ENCODE data around the gene PPFIA3.

PPFIA3 gene

DNA sequence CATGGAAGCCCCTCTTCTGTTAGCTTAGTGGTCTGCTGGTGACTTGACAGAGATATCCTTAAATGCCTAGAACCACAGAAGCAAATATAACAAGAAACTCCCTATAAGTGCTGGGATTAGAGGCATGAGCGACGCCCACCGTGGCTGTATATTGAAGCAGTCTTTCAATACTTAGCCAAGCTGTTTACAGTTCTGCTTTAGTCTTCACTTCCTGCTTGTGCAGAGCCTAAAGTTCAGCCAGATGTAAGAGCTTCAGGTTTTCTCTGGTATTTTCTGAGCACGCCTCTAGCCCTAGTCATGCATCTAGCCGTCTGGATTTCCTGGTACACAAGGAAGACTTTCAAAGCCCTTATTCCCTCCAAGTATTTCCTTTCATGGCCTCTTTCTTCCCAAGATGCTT lies 66.8 kb downstream of the PPFIA3 start:
- Mint-ChIP-seq H3K27me3 (ENCODE audit: low read depth) (no peaks in the 10 kb centered on the region), H3K4me3 (no peak overlapping the region), H3K27ac (no peak overlapping the region), H3K9me3 (peaks cover 9% of the 10 kb centered on the region), H3K36me3 (ENCODE audit: low read depth) (peaks cover 72% of the 10 kb centered on the region), H3K4me1 (no peaks in the 10 kb centered on the region)
- TF ChIP-seq, protein P1, sequence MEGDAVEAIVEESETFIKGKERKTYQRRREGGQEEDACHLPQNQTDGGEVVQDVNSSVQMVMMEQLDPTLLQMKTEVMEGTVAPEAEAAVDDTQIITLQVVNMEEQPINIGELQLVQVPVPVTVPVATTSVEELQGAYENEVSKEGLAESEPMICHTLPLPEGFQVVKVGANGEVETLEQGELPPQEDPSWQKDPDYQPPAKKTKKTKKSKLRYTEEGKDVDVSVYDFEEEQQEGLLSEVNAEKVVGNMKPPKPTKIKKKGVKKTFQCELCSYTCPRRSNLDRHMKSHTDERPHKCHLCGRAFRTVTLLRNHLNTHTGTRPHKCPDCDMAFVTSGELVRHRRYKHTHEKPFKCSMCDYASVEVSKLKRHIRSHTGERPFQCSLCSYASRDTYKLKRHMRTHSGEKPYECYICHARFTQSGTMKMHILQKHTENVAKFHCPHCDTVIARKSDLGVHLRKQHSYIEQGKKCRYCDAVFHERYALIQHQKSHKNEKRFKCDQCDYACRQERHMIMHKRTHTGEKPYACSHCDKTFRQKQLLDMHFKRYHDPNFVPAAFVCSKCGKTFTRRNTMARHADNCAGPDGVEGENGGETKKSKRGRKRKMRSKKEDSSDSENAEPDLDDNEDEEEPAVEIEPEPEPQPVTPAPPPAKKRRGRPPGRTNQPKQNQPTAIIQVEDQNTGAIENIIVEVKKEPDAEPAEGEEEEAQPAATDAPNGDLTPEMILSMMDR (IDR thresholded peaks at IDR 0.05; ENCODE audit: unreplicated experiment in 3 of 3), result no peak

DNA sequence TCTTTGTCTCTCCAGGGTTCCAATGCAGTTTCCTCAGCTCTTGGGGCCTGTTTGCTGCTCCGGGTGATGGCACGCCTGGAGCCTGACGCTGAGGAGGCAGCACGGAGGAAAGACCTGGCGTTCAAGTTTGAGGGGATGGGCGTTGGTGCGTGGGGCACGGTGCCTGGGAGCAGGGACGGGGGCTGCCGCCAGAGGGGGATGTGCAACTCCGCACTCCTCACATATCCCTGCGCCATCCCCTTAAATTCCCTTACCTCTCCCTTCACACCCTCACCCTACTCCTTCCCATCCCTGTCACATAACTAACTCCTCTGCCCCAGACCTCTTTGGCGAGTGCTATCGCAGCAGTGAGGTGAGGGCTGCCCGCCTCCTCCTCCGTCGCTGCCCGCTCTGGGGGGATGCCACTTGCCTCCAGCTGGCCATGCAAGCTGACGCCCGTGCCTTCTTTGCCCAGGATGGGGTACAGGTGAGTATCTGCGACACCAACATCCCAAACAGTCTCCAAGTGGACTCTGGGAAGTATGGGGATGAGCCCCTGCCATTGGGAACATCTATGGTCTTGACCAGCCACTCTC lies 69.4 kb downstream of the PPFIA3 start:
- peaks cover 5% of the 10 kb centered on the region for H3K9me3 Mint-ChIP-seq
- H3K4me1 Mint-ChIP-seq, result no peaks in the 10 kb centered on the region
- no peak overlapping the region for H3K4me3 Mint-ChIP-seq
- H3K36me3 Mint-ChIP-seq (ENCODE audit: low read depth), result peaks cover 69% of the 10 kb centered on the region
- H3K27ac Mint-ChIP-seq, result no peak overlapping the region
- H3K27me3 Mint-ChIP-seq (ENCODE audit: low read depth), result no peaks in the 10 kb centered on the region
- TF ChIP-seq, protein P1 (IDR thresholded peaks at IDR 0.05; ENCODE audit: unreplicated experiment in 3 of 3), result no peak

DNA sequence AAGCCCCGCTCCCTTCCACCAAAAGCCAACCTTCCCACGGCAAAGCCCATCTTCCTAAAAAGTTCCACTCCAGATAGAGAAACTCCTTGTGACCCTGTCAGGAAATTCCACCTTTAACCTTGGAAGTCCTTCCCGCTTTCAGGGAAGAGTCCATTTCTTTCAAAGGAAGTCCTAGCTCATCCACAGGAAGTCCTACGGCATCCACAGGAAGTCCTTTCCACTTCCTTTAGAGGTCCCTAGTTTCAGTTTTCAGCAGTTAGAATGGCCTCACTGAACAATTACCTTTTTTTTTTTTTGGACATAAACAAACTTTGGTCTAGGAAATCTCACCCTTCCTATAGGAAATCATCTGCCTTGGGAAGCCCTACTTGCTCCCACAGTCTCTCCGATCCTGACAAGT lies 69.9 kb downstream of the PPFIA3 start:
- Mint-ChIP-seq H3K36me3 (ENCODE audit: low read depth) (peaks cover 69% of the 10 kb centered on the region), H3K27ac (no peak overlapping the region), H3K4me1 (no peaks in the 10 kb centered on the region), H3K9me3 (no peaks in the 10 kb centered on the region), H3K4me3 (no peak overlapping the region), H3K27me3 (ENCODE audit: low read depth) (no peaks in the 10 kb centered on the region)
- TF ChIP-seq, protein P1 (IDR thresholded peaks at IDR 0.05; ENCODE audit: unreplicated experiment in 3 of 3), result no peak

DNA sequence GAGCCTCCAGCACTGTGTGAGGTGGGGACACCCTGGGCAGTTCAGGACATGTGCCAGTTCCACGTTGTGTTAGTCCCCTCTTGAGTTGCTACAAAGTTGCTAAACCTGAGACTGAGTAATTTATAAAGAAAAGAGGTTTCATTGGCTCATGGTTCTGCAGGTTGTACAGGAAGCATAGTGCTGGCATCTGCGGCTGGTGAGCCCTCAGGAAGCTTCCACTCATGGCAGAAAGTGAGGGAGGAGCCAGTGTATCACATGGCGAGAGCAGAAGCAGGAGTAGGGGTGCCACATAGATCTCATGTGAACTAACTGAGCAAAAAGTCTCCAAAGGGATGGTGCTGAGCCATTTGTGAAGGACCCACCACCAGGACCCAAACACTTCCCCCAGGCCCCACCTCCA lies 71.4 kb downstream of the PPFIA3 start:
- TF ChIP-seq, protein P1 (IDR thresholded peaks at IDR 0.05; ENCODE audit: unreplicated experiment in 3 of 3), result no peak
- H3K27ac Mint-ChIP-seq, result no peak overlapping the region
- no peaks in the 10 kb centered on the region for H3K27me3 Mint-ChIP-seq (ENCODE audit: low read depth)
- H3K36me3 Mint-ChIP-seq (ENCODE audit: low read depth), result peaks cover 55% of the 10 kb centered on the region
- H3K4me3 Mint-ChIP-seq, result no peak overlapping the region
- no peaks in the 10 kb centered on the region for H3K9me3 Mint-ChIP-seq
- no peaks in the 10 kb centered on the region for H3K4me1 Mint-ChIP-seq

DNA sequence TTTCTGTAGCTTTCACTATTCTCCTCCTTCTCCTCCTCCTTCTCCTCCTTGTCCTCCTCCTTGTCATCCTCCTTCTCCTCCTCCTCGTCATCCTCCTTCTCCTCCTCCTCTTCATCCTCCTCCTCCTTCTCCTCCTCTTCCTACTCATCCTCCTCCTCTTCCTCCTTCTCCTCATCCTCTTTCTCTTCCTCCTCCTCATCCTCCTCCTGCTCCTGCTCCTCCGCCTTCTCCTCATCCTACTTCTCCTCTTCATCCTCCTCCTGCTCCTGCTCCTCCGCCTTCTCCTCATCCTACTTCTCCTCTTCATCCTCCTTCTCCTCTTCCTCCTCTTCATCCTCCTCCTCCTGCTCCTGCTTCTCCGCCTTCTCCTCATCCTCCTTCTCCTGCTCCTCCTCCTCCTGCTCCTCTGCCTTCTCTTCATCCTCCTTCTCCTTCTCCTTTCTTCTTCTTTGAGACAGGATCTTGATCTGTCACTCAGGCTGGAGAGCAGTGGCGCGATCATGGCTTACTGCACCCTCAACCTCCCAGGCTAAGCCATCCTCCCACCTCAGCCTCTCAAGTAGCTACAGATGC lies 74.6 kb downstream of the PPFIA3 start:
- Mint-ChIP-seq H3K9me3 (no peaks in the 10 kb centered on the region), H3K36me3 (ENCODE audit: low read depth) (peaks cover 41% of the 10 kb centered on the region), H3K27ac (no peak overlapping the region), H3K4me3 (no peak overlapping the region), H3K27me3 (ENCODE audit: low read depth) (no peaks in the 10 kb centered on the region), H3K4me1 (no peaks in the 10 kb centered on the region)
- TF ChIP-seq, protein P1 (IDR thresholded peaks at IDR 0.05; ENCODE audit: unreplicated experiment in 3 of 3), result no peak

DNA sequence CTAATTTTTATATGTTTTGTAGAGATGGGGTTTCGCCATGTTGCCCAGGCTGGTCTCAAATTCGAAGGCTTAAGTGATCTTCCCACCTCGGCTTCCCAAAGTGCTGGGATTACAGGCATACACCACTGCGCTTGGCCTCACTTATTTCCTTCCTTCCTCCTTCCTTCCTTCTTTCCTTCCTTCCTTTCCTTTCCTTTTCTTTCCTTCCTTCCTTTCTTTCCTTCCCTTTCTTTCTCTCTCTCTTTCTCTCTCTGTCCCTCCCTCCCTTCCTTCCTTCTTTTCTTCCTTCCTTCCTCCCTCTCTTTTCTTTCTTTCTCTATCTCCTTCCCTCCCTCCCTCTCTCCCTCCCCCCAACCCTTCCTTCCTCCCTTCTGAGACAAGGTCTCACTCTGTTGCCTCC lies 75.1 kb downstream of the PPFIA3 start:
- Mint-ChIP-seq H3K4me3 (no peak overlapping the region), H3K27ac (no peak overlapping the region), H3K9me3 (no peaks in the 10 kb centered on the region), H3K27me3 (ENCODE audit: low read depth) (no peaks in the 10 kb centered on the region), H3K4me1 (no peaks in the 10 kb centered on the region), H3K36me3 (ENCODE audit: low read depth) (peaks cover 38% of the 10 kb centered on the region)
- TF ChIP-seq, protein P1 (IDR thresholded peaks at IDR 0.05; ENCODE audit: unreplicated experiment in 3 of 3), result no peak

All from nephron (organoid).